Trophoblast cell (in vitro differentiated cells and primary cell): ENCODE data around the gene PPIA.

Experiments
- DNase-seq, 2 donors: peaks; one replicate each; pipeline ENCODE4 v3.0.0-alpha.2; 2016
- H2AFZ ChIP-seq: 2 replicates; pipeline ENCODE4 v1.6.1; 2013; ENCODE audit warnings: low read length, moderate library complexity, mild to moderate bottlenecking; ENCODE audit not compliant: insufficient read depth, poor library complexity
- H2AK5ac ChIP-seq: 2 replicates; pipeline ENCODE4 v1.6.1; 2013; ENCODE audit warnings: mild to moderate bottlenecking, low read length
- H2BK120ac ChIP-seq: 2 replicates; pipeline ENCODE4 v1.6.1; 2013; ENCODE audit warnings: low read length, mild to moderate bottlenecking, moderate library complexity; ENCODE audit not compliant: insufficient read depth, poor library complexity
- H2BK12ac ChIP-seq: 2 replicates; pipeline ENCODE4 v1.6.1; 2013; ENCODE audit warnings: mild to moderate bottlenecking, low read length, moderate library complexity
- H2BK5ac ChIP-seq: 2 replicates; pipeline ENCODE4 v1.6.1; 2013; ENCODE audit warnings: low read length, low read depth, moderate library complexity, mild to moderate bottlenecking; ENCODE audit not compliant: poor library complexity
- H3K14ac ChIP-seq: 2 replicates; pipeline ENCODE4 v1.6.1; 2013; ENCODE audit warnings: mild to moderate bottlenecking, low read length
- H3K18ac ChIP-seq: 2 replicates; pipeline ENCODE4 v1.6.1; 2013; ENCODE audit warnings: mild to moderate bottlenecking, low read length
- H3K23ac ChIP-seq: 2 replicates; pipeline ENCODE4 v1.6.1; 2013; ENCODE audit warnings: low read length
- H3K27ac ChIP-seq: 2 replicates; pipeline ENCODE4 v1.5.1; 2013; ENCODE audit warnings: low read depth, mild to moderate bottlenecking, inconsistent platforms, low read length, moderate library complexity
- H3K27me3 ChIP-seq: 2 replicates; pipeline ENCODE4 v1.6.1; 2013; ENCODE audit warnings: inconsistent platforms, mild to moderate bottlenecking, low read length, moderate library complexity; ENCODE audit not compliant: insufficient read depth
- H3K36me3 ChIP-seq, 2 experiments: 1 replicate in 1 of 2; 2 replicates in 1 of 2; pipeline ENCODE4 v1.6.1; 2013; ENCODE audit warnings: low read length in 2 of 2, mild to moderate bottlenecking in 2 of 2, moderate library complexity in 1 of 2; ENCODE audit not compliant: insufficient read depth in 2 of 2, control insufficient read depth in 1 of 2
- H3K4ac ChIP-seq: 2 replicates; pipeline ENCODE4 v1.6.1; 2013; ENCODE audit warnings: low read depth, mild to moderate bottlenecking, low read length, moderate library complexity
- H3K4me1 ChIP-seq, 2 experiments: 1 replicate in 1 of 2; 2 replicates in 1 of 2; pipeline ENCODE4 v1.6.1; 2013; ENCODE audit warnings: low read length in 2 of 2, mild to moderate bottlenecking in 2 of 2, moderate library complexity in 1 of 2; ENCODE audit not compliant: insufficient read depth in 2 of 2, control insufficient read depth in 1 of 2
- H3K4me2 ChIP-seq: 2 replicates; pipeline ENCODE4 v1.6.1; 2013; ENCODE audit warnings: inconsistent platforms, mild to moderate bottlenecking, low read length, moderate library complexity
- H3K4me3 ChIP-seq: 2 replicates; pipeline ENCODE4 v1.5.1; 2013; ENCODE audit warnings: mild to moderate bottlenecking, low read depth, low read length, inconsistent platforms
- H3K79me1 ChIP-seq: one replicate; pipeline ENCODE4 v1.6.1; 2013; ENCODE audit warnings: low read length
- H3K79me2 ChIP-seq: 2 replicates; pipeline ENCODE4 v1.6.1; 2013; ENCODE audit warnings: low read length, mild to moderate bottlenecking; ENCODE audit not compliant: control insufficient read depth, insufficient read depth, poor library complexity
- H3K9ac ChIP-seq: 2 replicates; pipeline ENCODE4 v1.6.1; 2013; ENCODE audit warnings: mild to moderate bottlenecking, low read length
- H3K9me3 ChIP-seq: 2 replicates; pipeline ENCODE4 v1.6.1; 2013; ENCODE audit warnings: low read depth, mild to moderate bottlenecking, control low read depth, inconsistent platforms, low read length; ENCODE audit not compliant: insufficient read depth
- H4K12ac ChIP-seq: 2 replicates; pipeline ENCODE4 v1.6.1; 2013; ENCODE audit warnings: low read depth, mild to moderate bottlenecking, low read length, moderate library complexity
- H4K8ac ChIP-seq: 2 replicates; pipeline ENCODE4 v1.6.1; 2013; ENCODE audit warnings: low read depth, mild to moderate bottlenecking, low read length, moderate library complexity
- H4K91ac ChIP-seq: one replicate; pipeline ENCODE4 v1.6.1; 2013; ENCODE audit warnings: low read depth, mild to moderate bottlenecking, low read length, moderate library complexity
- WGBS: extraction: QIAGEN DNeasy Blood & Tissue Kit; methylation state at CpG from one replicate; pipeline ENCODE4 v1.1.7; 2013; ENCODE audit warnings: missing lambda C conversion rate; ENCODE audit not compliant: insufficient read length, insufficient coverage; ENCODE audit errors: extremely low coverage; 5-methylcytosine and 5-hydroxymethylcytosine counted together

The PPIA gene

DNA sequence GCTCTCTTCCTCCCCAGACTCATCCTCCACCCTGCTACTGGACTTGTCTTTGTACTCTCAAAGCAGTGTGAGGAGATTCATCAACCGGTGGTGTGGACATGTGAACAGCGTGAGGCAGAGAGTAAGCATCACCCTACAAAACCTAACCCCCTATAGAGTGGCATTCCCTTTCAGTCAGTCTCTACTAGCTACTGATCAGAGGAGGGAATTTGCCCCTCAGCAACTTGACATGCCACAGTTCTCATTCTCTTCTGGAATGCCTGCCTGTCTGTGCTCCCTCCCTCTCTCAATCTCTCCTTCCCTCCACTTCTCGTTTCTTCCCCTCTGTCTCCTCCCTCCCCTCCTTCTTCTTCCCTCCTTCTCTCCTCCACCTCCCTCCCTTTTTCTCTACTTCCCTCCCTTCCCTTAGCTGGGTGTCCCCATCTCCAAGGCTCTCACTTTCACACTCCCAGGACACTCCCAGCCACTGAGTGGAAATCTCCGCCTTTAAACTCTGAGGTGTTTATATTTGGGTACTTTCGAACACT is 26.8 kb downstream of the PPIA start:
- Histone ChIP-seq H3K4me2 (no peak overlapping the region), H3K79me2 (no peaks in the 10 kb centered on the region), H3K4ac (no peak overlapping the region), H3K27me3 (no peaks in the 10 kb centered on the region), H3K18ac (no peak overlapping the region), H2BK5ac (no peak overlapping the region), H3K79me1 (no peaks in the 10 kb centered on the region), H2AFZ (no peak overlapping the region), H2BK12ac (no peak overlapping the region), H2AK5ac (no peak overlapping the region), H3K27ac (no peak overlapping the region), H2BK120ac (no peak overlapping the region), H4K8ac (no peak overlapping the region), H3K9me3 (no peaks in the 10 kb centered on the region), H4K12ac (no peak overlapping the region), H3K14ac (no peak overlapping the region), H3K23ac (no peak overlapping the region), H3K4me1 (peaks cover 8 to 20% of the 10 kb centered on the region in 2 experiments), H4K91ac (no peak overlapping the region), H3K36me3 (peaks cover 6 to 7% of the 10 kb centered on the region in 2 experiments), H3K4me3 (no peak overlapping the region), H3K9ac (no peak overlapping the region)
- DNase-seq = peak in 1 of 2 donors; percentile 35
- no CpG with 5 or more reads among the region's 5 CpGs for WGBS

DNA sequence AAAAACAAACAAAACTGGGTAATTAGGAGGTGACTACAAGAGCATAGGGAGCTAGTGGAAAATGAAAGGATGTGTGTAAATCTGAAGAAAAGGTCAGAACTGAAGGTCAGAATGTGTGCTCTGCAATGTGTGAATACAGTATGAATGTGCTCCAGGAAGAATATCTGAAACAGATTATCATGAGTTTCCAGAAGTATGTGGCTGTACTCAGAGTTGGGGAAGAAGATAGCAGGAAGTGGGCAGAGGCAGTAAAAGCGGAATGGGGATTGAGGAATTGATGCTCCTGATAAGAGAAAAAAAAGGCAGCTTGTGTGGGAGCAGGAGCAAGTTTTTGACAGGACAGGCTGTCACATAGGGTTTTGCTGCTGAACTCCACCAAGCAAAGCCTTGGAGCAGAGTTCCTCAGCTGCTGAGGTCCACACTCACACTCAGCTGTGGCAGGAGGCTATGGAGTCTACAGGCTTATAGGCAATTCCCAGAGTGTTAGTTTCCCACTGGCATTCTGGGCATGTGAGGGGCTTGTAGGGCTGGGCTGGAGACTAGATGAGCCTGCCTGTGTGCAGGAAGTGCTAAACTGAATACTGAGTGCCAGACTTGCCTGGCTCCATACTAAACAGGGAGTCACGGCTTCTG is 28.5 kb downstream of the PPIA start:
- no peak overlapping the region for H3K4me2 ChIP-seq
- WGBS = no CpG with 5 or more reads among the region's 2 CpGs
- no peak overlapping the region for H4K12ac ChIP-seq
- no peak overlapping the region for H3K23ac ChIP-seq
- H3K9ac ChIP-seq = no peak overlapping the region
- H3K79me1 ChIP-seq = no peaks in the 10 kb centered on the region
- H3K27ac ChIP-seq = no peak overlapping the region
- no peak overlapping the region for H4K8ac ChIP-seq
- H2BK120ac ChIP-seq = no peak overlapping the region
- no peak overlapping the region for H2BK5ac ChIP-seq
- no peak for DNase-seq
- H3K4me3 ChIP-seq = no peak overlapping the region
- no peak overlapping the region for H3K18ac ChIP-seq
- peaks cover 8 to 20% of the 10 kb centered on the region in 2 experiments for H3K4me1 ChIP-seq
- no peak overlapping the region for H2BK12ac ChIP-seq
- H3K4ac ChIP-seq = no peak overlapping the region
- H2AK5ac ChIP-seq = no peak overlapping the region
- H2AFZ ChIP-seq = no peak overlapping the region
- H3K36me3 ChIP-seq = peaks cover 8 to 20% of the 10 kb centered on the region in 2 experiments
- H3K27me3 ChIP-seq = no peaks in the 10 kb centered on the region
- no peak overlapping the region for H3K14ac ChIP-seq
- no peaks in the 10 kb centered on the region for H3K9me3 ChIP-seq
- no peaks in the 10 kb centered on the region for H3K79me2 ChIP-seq
- no peak overlapping the region for H4K91ac ChIP-seq

DNA sequence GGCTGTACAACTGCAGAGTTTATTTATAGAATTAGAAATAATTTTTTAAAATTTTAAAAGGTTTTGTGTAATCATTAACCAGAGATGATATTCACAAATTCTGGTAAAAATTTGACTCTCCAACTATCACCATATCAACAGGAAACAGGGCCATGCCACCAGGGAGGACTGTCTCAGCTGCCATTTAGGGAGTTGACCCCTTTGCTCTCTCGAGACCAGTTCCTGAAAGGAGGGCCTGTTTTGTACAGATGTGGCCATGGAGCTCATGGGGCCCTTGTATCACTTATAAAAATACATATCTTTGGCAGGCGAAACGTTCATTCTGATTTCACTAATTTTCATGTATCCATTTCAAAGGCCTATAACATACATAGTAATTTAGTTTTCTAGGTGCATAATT is 31.1 kb downstream of the PPIA start:
- H4K8ac ChIP-seq = no peak overlapping the region
- no CpG with 5 or more reads among the region's 3 CpGs for WGBS
- H3K23ac ChIP-seq = no peak overlapping the region
- H2BK120ac ChIP-seq = no peak overlapping the region
- no peak overlapping the region for H3K14ac ChIP-seq
- H3K4me3 ChIP-seq = no peak overlapping the region
- no peak overlapping the region for H4K91ac ChIP-seq
- H3K36me3 ChIP-seq = peaks cover 16 to 28% of the 10 kb centered on the region in 2 experiments
- H3K4me2 ChIP-seq = no peak overlapping the region
- no peak overlapping the region for H2AK5ac ChIP-seq
- no peak overlapping the region for H4K12ac ChIP-seq
- no peak overlapping the region for H2BK5ac ChIP-seq
- H3K4ac ChIP-seq = no peak overlapping the region
- H3K27ac ChIP-seq = no peak overlapping the region
- H3K79me1 ChIP-seq = no peaks in the 10 kb centered on the region
- H3K79me2 ChIP-seq = no peaks in the 10 kb centered on the region
- no peaks in the 10 kb centered on the region for H3K9me3 ChIP-seq
- no peak overlapping the region for H2BK12ac ChIP-seq
- H3K27me3 ChIP-seq = no peaks in the 10 kb centered on the region
- no peak overlapping the region for H3K18ac ChIP-seq
- H3K9ac ChIP-seq = no peak overlapping the region
- DNase-seq = no peak
- peaks cover 8 to 20% of the 10 kb centered on the region in 2 experiments for H3K4me1 ChIP-seq
- H2AFZ ChIP-seq = no peak overlapping the region

DNA sequence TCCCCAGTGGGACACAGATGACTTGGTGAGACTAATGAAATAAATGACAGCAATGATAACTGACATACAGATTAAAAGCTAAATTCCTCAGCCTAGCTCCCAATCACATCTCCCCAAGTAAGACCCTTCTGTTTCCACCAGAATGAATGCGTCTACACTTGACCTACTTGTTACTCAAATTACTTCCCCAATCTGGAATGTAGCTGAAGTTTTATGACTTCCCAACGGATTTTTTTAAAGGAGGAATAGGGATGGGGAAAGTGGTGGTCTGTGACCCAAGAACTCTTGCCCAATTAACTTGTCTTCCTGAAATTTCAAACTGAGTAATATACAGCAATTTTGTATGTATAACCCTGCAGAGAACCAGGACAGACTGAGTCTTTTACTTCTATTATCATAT is 42.3 kb downstream of the PPIA start:
- H3K14ac ChIP-seq = no peak overlapping the region
- no peak overlapping the region for H3K4ac ChIP-seq
- H2AFZ ChIP-seq = no peak overlapping the region
- H3K36me3 ChIP-seq = peaks cover 24% of the 10 kb centered on the region in 2 experiments
- no peaks in the 10 kb centered on the region for H3K9me3 ChIP-seq
- DNase-seq = no peak
- H2AK5ac ChIP-seq = no peak overlapping the region
- no peak overlapping the region for H4K8ac ChIP-seq
- no peak overlapping the region for H3K4me3 ChIP-seq
- no peak overlapping the region for H3K4me2 ChIP-seq
- H3K79me1 ChIP-seq = no peaks in the 10 kb centered on the region
- no CpG with 5 or more reads among the region's 2 CpGs for WGBS
- no peak overlapping the region for H4K91ac ChIP-seq
- no peak overlapping the region for H3K18ac ChIP-seq
- peaks cover 3% of the 10 kb centered on the region for H3K79me2 ChIP-seq
- H3K27ac ChIP-seq = no peak overlapping the region
- H2BK5ac ChIP-seq = no peak overlapping the region
- no peaks in the 10 kb centered on the region for H3K4me1 ChIP-seq
- H3K9ac ChIP-seq = no peak overlapping the region
- H3K23ac ChIP-seq = no peak overlapping the region
- H2BK12ac ChIP-seq = no peak overlapping the region
- no peaks in the 10 kb centered on the region for H3K27me3 ChIP-seq
- H2BK120ac ChIP-seq = no peak overlapping the region
- no peak overlapping the region for H4K12ac ChIP-seq
